Tibial nerve (tissue), 4 donors: Measurements from ENCODE around the gene FLRT1.
A peak's percentile ranks its signal among the peaks of the same experiment; 100 is the strongest.

ENCODE experiments used
- CTCF ChIP-seq, 5 experiments: fragments of 200-600 bp in 3 of 5; fragments of 450-650 bp in 2 of 5; sonication (generic) in 3 of 5; IDR thresholded peaks; one replicate each; pipeline ENCODE4 v1.5.1; 2016 to 2019; ENCODE audit warnings: antibody characterized with exemption in 5 of 5, mild to moderate bottlenecking in 3 of 5, moderate library complexity in 2 of 5
- EP300 ChIP-seq, 2 donors: sonication (generic); formaldehyde crosslinking; IDR thresholded peaks; one replicate each; pipeline ENCODE4 v1.6.1; 2017; ENCODE audit warnings: antibody characterized with exemption in 2 of 2, mild to moderate bottlenecking in 1 of 2
- POLR2A ChIP-seq, 2 donors: fragments of 450-650 bp; IDR thresholded peaks; one replicate each; pipeline ENCODE4 v1.6.1; 2017; ENCODE audit warnings: antibody characterized with exemption in 2 of 2, mild to moderate bottlenecking in 2 of 2, moderate library complexity in 2 of 2

GRCh38 chr11:64040684-64041322, 5.1 kb downstream of the FLRT1 start:
- no peak for TF ChIP-seq POLR2A (IDR thresholded peaks at IDR 0.05)
- peak; percentile 17 to 76 (median 57) for TF ChIP-seq CTCF (IDR thresholded peaks at IDR 0.05)
- no peak for TF ChIP-seq EP300 (IDR thresholded peaks at IDR 0.05)
